T-helper 1 cell treated with Interleukin-12 subunit alpha and Interleukin-12 subunit beta and Interleukin-4 antibody, amounts not matched to agents 30 ng/mL and 1 ng/mL, for 36 hours (primary cell): Measurements from ENCODE around the gene LAMA2. TPM values are rescaled to one million over a fixed set of nuclear protein-coding genes. Genes with fewer than 3 reads are reported as not detected.

Experiments
- intact Hi-C: fragments of 100-400 bp; cut with micrococcal nuclease; formaldehyde crosslinking; loops from one replicate; pipeline ENCODE4 v1.15.1; 2024
- total RNA-seq: library from RNA; stranded (reverse); gene quantifications from 2 replicates; pipeline ENCODE4 v1.2.3, GENCODE V29; 2022

Gene LAMA2
- total RNA-seq, 1 donor from 2014 or later = 0.25 TPM

DNA sequence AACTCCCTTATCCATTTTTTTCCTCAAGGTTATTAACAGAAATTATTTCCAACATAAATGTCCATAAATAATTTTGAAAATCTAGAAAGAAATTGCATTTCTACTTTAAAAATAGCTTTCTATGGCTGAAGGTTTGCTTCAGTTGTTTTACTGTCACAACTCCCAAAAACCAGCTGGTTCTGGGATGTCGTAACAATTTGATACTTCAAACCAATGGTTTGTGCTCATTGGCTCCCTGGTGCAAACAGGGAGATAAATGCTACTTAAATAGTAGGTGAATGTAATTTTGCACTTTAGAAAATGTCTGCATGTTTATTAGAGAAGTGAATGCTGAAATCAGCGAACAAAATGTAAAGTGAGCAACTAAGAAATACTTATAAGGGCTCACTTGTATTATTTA is 31.1 kb downstream of the LAMA2 start:
- intact Hi-C loops = no loop called here

DNA sequence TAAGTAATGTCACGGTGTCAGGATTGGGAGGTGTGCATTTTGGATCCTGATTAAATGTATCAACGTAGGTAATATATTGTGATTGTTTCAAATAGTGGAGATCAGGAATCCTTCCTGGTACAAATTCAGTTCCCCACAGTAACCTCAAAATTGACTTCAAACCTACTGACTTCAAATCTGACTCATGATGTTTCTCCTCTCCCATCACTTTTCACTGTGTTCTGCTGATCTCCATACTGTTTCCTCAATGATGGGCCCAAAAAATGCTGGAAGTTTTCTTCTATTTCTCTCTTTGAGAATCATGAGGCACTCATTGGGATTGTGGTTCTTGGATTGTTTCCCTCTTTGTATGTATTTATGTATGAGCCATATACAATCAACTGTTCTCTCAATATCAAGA is 35.9 kb downstream of the LAMA2 start:
- intact Hi-C loops = no loop called here

GRCh38 chr6:128919412-128920180 is 36.7 kb downstream of the LAMA2 start:
- intact Hi-C loops = no loop called here

DNA sequence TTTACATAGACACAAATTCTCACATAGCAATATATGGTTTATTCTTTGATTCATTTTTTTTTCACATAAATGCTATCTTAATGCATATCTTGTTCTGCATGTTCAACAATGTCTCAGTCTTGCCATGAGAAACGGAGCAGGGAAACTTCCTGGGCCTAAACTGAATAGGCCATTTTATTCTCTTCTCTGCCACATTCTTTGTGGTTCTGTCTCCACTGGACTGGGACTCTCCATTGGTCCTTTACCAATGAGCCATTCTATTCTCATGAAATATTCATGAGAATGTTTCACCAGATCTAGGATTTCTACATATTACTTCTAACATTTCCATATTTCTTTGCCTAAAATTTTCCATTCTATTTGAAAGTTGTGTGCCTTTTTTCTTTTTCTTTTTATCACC is 42.8 kb downstream of the LAMA2 start:
- intact Hi-C loops = no loop called here

GRCh38 chr6:128929869-128930268 is 46.9 kb downstream of the LAMA2 start:
- intact Hi-C loops = no loop called here

GRCh38 chr6:128930321-128930720 is 47.4 kb downstream of the LAMA2 start:
- intact Hi-C loops = no loop called here

DNA sequence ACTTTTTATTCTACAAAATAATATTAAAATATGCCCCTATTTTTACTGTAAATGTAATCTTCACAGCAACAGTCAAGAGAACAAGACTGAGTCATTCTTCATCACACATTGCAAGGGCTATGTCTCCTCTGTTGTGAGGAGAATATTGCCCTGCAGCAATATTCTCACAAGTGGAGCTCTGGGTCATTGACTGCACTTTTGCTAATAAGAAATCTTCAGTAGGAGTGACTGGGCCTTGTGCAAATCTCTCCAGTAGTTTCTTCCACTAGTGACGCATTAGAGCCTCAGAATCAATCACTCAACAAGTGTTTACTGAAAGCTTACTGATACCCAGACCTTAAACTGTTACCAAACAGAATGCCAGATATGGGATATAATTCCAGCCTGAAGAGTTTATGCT is 49.1 kb downstream of the LAMA2 start:
- intact Hi-C loops = no loop called here

DNA sequence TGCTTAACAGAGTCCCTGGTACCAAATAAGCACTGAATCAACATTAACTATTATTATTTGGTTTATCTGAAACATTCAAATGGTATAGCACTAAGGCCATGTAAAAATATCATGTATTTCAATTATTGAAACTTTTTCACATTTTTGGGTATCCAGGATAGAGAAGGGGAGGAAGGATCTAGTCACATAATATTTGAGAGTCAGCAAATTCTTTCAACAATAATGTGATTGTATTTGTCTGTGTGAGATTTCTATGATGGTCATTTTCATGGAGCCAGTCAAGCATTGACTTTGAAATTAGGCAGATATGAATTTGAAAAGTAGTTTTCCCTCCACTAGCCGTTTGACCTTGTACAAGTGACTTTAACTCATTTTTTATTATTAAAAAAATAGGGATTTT is 67.9 kb downstream of the LAMA2 start:
- intact Hi-C loops = no loop called here

DNA sequence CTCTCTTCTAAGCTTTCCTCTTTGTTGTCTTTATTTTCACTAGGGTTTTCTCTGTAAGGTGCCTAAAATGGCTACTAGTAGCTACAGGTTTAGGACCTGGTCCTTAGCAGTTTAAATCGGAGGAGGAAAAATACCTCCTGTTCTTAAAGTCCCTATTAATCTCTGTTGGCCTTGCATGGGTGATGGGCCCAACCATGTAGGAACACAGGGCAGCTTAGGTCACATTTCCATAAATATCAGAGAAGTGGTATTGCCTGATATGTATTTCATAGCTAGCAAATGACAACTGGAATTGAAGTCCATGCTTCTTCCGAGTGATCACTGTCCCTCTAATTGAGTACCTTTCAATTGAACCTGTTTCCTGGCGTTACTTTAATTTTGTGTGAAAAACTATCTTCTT is 70.0 kb downstream of the LAMA2 start:
- intact Hi-C loops = no loop called here

DNA sequence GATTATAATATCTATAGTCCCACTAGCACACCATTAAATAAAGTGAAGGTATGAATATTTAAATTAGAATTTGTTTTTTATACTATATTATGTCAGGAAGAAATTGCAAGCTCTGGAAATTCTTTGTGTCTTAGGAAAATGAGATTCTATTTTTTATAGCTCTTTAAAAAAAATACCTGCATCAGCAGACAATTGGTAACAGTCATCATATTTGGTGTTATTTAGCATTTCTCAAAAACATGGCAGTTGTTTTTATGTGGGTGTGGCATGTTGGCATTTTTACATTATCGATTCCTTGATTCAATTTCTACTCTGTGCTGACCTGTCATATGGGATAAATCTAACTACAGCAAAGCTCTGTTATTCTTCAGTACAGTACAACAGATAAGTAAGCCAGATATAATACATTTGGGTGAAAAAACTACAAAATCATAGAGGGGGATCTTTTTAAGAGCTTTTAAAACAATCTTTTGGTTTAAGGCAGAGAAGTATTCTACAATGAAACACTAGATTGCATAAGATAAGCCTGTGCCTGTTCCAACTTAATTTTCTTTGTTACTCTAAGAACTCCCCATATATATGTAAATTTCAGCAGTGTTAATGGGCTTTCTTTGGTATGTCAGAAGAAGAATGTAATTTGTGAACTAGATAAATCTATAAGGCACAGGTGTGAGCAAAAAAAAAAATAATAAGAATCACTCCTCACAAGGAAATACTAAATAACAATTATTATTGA is 71.5 kb downstream of the LAMA2 start:
- intact Hi-C loops = no loop called here

DNA sequence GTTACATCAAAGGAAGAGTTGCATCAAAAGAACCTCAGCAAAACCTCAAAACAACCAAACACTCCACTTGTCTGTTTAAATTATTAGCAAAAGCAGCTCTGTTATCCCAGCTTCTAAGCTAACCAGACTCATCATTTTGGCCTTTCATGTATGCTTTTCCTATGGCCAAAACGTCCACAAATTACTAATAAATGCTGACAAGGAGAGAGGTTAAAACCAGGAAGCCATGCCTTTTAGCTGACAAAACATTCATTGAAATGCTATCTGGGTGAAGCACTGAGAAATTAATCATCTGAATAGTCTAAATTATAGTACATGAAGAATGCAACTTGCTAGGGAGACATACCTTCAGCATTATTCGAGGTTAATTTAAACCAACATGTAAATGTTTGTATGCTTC is 80.6 kb downstream of the LAMA2 start:
- intact Hi-C loops = no loop called here

GRCh38 chr6:128964233-128964755 is 81.4 kb downstream of the LAMA2 start:
- intact Hi-C loops = no loop called here

GRCh38 chr6:128964771-128965170 is 81.8 kb downstream of the LAMA2 start:
- intact Hi-C loops = no loop called here

GRCh38 chr6:128966934-128967333 is 84.0 kb downstream of the LAMA2 start:
- intact Hi-C loops = no loop called here

DNA sequence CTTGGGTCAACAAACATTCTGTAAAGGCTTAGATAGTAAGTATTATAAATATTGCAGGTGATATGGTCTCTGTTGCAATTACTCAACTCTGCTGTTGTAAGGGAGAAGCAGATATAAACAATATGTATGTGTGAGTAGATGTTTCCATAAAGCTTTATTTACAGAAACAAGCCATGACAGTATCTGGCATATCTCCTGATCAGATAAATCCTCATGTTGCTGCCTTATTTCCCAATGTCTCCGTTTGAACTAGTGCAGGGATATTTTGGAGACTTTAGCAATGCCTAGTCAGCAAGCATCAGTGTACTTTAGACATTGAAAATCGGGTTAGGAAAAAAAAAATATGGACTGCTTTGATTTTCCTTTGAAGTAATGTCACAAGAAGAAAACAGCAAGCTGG is 96.1 kb downstream of the LAMA2 start:
- intact Hi-C loops = no loop called here

DNA sequence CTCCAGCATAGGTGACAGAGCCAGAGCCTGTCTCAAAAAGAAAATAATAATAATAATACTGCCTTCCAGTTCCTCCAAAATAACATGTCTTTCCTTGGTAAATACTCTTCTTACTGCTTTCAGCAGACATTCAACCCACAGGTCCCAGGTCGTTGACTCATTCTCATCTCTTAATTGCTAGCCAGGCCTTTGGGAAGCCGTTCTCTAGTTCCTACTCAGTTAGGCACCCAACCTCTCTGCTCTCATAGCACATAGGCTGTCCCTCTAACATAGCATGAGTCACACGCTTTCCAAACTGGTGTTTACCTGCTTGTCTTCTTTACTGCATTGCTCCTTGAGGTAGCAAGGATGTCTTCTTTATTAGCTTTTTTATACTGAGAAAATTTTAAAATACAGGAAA is 98.8 kb downstream of the LAMA2 start:
- intact Hi-C loops = no loop called here

DNA sequence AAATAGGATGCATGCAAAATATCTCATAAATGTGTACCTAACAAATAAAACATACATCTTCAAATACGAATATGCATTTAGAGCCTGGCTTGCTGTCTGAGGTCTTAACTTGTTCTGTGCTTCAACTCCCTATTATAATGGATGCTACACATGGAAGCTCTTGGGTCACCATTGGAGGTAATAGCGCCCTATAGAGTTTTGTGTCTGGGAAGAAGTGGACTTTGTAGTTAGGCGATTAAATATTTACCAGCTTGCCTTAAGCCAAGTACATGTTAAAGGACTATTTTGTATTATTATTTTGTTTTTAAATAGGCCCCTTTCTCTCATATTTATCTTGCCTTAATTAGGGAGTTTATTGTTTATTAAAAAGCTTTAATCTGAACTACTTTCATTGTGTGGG is 107.4 kb downstream of the LAMA2 start:
- intact Hi-C loops = no loop called here

DNA sequence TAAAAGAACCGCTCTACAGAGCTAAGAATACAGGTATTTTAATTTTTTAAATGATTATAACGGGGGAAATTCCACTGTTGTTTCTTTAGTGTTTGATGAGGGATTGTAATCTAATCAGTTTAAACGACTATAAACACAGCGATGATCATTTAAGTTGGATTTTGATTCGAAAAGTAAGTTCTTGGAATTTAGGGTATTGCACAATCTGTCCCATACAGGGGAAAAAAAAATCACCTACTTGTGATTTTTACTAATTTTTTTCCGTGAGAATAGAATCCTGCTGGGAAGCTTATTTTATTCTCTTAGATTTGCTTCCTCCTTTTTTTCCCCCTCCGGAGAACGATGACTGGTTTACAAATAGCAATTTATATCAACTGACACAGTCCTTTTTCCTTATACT is 108.0 kb downstream of the LAMA2 start:
- intact Hi-C loops = no loop called here

DNA sequence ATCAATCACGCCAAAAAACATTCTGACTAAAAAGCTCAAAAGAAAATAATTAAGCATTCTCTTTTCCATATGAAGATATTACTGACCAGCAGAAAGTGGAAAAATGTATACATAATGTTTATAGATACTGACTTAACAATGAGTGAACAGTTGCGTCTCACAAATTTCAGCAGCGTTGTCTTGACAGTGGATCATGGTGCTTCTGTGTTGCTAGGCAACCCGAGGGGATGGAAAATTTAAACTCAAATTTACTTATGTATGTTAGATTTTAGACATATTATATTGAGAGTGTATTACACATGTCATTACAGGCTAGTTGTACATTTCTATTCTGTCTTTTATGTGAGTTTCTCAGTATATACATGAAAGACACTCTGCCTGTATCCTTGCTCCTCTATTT is 110.2 kb downstream of the LAMA2 start:
- intact Hi-C loops = no loop called here

- intact Hi-C loops = no loop called here
These were observed 114.9 kb downstream of the LAMA2 start for GRCh38 chr6:128997880-128998279.

DNA sequence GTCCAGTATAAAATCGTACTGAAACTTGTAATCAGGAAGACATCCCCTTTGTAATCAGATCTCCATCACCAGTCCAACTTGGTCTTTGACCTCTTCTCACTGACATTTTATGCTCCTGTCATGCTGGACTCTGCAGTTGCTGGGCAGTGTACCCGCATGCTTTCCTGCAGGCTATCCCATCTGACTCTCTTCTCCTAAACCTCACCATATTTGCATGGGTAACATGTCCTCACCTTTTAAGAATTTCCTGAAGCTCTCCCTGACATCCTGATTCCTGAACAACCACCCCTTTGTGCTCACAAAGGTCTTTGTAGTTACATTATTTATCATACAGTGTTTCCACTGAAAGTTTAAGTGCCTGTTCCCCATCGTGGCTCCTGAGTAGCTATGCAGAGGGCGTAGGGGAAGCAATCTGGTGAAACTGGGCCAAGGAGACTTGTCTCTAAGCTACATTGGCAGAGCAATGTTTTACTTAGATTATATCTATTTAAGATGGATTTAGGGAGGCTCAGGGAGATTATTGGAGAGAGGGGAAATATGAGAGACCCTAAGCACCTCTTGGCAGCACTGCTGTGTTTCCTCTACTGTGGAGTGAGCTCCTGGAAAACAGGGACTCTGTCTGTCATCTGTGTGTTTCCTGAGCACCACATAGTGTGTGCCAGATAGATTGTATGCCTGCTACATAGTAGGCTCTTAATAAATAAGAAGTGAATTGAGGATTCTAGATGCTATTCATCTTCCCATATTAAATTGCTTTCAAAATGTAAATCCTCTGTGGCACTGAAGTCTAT is 124.0 kb downstream of the LAMA2 start:
- intact Hi-C loops = no loop called here
